Cortex of kidney (tissue), 1 donor: Measurements from ENCODE around the gene CASS4.

ENCODE experiments used
- DNase-seq: peaks from one replicate; lab custom pipeline; 2025; lab: John Stamatoyannopoulos, UW

The CASS4 gene

GRCh38 chr20:56447227-56447626 is 35.2 kb downstream of the CASS4 start:
- DNase-seq, result no peak

- DNase-seq, result no peak
Observed at GRCh38 chr20:56449459-56449858, 37.4 kb downstream of the CASS4 start.

- DNase-seq, result no peak
Observed at GRCh38 chr20:56451056-56451765, 39.2 kb downstream of the CASS4 start.

- DNase-seq, result no peak
Observed at GRCh38 chr20:56453352-56453751, 41.3 kb downstream of the CASS4 start.

- no peak for DNase-seq
Observed at GRCh38 chr20:56454754-56455153, 42.7 kb downstream of the CASS4 start.

- DNase-seq, result no peak
Observed at GRCh38 chr20:56458206-56458821, 46.3 kb downstream of the CASS4 start.

GRCh38 chr20:56460459-56460858 is 48.4 kb downstream of the CASS4 start:
- DNase-seq, result no peak

- DNase-seq, result no peak
Observed at GRCh38 chr20:56461576-56461975, 49.5 kb downstream of the CASS4 start.

GRCh38 chr20:56463428-56463827 is 51.4 kb downstream of the CASS4 start:
- no peak for DNase-seq

GRCh38 chr20:56465997-56466396 is 53.9 kb downstream of the CASS4 start:
- no peak for DNase-seq

- DNase-seq, result no peak
Observed at GRCh38 chr20:56467968-56468315, 55.9 kb downstream of the CASS4 start.

GRCh38 chr20:56468316-56469076 is 56.4 kb downstream of the CASS4 start, which contains the start of gene RTF2:
TSS of gene RTF2 (plus strand) at chr20:56468627. CDS start at chr20:56468698, 71 bp downstream.
- DNase-seq, result peak; percentile 71

- no peak for DNase-seq
Observed at GRCh38 chr20:56469077-56469449, 57.0 kb downstream of the CASS4 start.

GRCh38 chr20:56483970-56484369 is 71.9 kb downstream of the CASS4 start:
- no peak for DNase-seq

GRCh38 chr20:56487216-56487615 is 75.2 kb downstream of the CASS4 start:
- no peak for DNase-seq

GRCh38 chr20:56488566-56488965 is 76.5 kb downstream of the CASS4 start:
- no peak for DNase-seq

GRCh38 chr20:56501116-56501515 is 89.1 kb downstream of the CASS4 start:
- DNase-seq, result no peak

GRCh38 chr20:56503916-56504315 is 91.9 kb downstream of the CASS4 start:
- DNase-seq, result no peak

- no peak for DNase-seq
Observed at GRCh38 chr20:56504373-56505005, 92.4 kb downstream of the CASS4 start.

- DNase-seq, result no peak
Observed at GRCh38 chr20:56506103-56506502, 94.0 kb downstream of the CASS4 start.
